HL-60 (cell line): ENCODE results near the gene APBA2.

Experiments used
- DNase-seq, 2 experiments: peaks; one replicate each; pipeline ENCODE4 v3.0.0-alpha.2; 2010 to 2020; ENCODE audit warnings: low read depth in 1 of 2, low spot score in 1 of 2
- H3K27ac ChIP-seq: fragments of 250-450 bp; sonication (Bioruptor Pico); replicated peaks from 2 replicates; pipeline ENCODE4 v1.5.1; 2020; ENCODE audit warnings: mild to moderate bottlenecking, moderate library complexity
- H3K27me3 ChIP-seq: fragments of 250-450 bp; sonication (Bioruptor Pico); 2 replicates; pipeline ENCODE4 v1.5.1; 2021; ENCODE audit warnings: mild to moderate bottlenecking, moderate library complexity; ENCODE audit not compliant: insufficient read depth, poor library complexity, severe bottlenecking
- H3K4me3 ChIP-seq: replicated peaks from 2 replicates; pipeline ENCODE4 v1.5.1; 2011; ENCODE audit warnings: mild to moderate bottlenecking, control low read depth, low read length; ENCODE audit not compliant: insufficient read depth
- GABPA ChIP-seq: IDR thresholded peaks from 2 replicates; pipeline ENCODE4 v1.6.1; 2012; ENCODE audit warnings: low read depth
- POLR2AphosphoS5 ChIP-seq: IDR thresholded peaks from 2 replicates; pipeline ENCODE4 v1.6.1; 2012; ENCODE audit warnings: low read depth
- SPI1 ChIP-seq: IDR thresholded peaks from 2 replicates; pipeline ENCODE4 v1.6.1; 2012; ENCODE audit warnings: low read depth, mild to moderate bottlenecking, borderline replicate concordance
- TF ChIP-seq, protein P1 (sequence below): IDR thresholded peaks from one replicate; pipeline ENCODE4 v1.5.1; 2011; ENCODE audit warnings: low read length, control low read depth, inconsistent platforms; ENCODE audit not compliant: insufficient read depth
- TF ChIP-seq, protein P2 (sequence below): IDR thresholded peaks from 2 replicates; pipeline ENCODE4 v1.6.1; 2012; ENCODE audit warnings: low read depth; ENCODE audit not compliant: insufficient replicate concordance

The APBA2 gene

GRCh38 chr15:29003191-29003839 lies 117.5 kb downstream of the APBA2 start:
- no peak for TF ChIP-seq POLR2AphosphoS5
- TF ChIP-seq, protein P1, sequence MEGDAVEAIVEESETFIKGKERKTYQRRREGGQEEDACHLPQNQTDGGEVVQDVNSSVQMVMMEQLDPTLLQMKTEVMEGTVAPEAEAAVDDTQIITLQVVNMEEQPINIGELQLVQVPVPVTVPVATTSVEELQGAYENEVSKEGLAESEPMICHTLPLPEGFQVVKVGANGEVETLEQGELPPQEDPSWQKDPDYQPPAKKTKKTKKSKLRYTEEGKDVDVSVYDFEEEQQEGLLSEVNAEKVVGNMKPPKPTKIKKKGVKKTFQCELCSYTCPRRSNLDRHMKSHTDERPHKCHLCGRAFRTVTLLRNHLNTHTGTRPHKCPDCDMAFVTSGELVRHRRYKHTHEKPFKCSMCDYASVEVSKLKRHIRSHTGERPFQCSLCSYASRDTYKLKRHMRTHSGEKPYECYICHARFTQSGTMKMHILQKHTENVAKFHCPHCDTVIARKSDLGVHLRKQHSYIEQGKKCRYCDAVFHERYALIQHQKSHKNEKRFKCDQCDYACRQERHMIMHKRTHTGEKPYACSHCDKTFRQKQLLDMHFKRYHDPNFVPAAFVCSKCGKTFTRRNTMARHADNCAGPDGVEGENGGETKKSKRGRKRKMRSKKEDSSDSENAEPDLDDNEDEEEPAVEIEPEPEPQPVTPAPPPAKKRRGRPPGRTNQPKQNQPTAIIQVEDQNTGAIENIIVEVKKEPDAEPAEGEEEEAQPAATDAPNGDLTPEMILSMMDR: no peak
- TF ChIP-seq, protein P2, sequence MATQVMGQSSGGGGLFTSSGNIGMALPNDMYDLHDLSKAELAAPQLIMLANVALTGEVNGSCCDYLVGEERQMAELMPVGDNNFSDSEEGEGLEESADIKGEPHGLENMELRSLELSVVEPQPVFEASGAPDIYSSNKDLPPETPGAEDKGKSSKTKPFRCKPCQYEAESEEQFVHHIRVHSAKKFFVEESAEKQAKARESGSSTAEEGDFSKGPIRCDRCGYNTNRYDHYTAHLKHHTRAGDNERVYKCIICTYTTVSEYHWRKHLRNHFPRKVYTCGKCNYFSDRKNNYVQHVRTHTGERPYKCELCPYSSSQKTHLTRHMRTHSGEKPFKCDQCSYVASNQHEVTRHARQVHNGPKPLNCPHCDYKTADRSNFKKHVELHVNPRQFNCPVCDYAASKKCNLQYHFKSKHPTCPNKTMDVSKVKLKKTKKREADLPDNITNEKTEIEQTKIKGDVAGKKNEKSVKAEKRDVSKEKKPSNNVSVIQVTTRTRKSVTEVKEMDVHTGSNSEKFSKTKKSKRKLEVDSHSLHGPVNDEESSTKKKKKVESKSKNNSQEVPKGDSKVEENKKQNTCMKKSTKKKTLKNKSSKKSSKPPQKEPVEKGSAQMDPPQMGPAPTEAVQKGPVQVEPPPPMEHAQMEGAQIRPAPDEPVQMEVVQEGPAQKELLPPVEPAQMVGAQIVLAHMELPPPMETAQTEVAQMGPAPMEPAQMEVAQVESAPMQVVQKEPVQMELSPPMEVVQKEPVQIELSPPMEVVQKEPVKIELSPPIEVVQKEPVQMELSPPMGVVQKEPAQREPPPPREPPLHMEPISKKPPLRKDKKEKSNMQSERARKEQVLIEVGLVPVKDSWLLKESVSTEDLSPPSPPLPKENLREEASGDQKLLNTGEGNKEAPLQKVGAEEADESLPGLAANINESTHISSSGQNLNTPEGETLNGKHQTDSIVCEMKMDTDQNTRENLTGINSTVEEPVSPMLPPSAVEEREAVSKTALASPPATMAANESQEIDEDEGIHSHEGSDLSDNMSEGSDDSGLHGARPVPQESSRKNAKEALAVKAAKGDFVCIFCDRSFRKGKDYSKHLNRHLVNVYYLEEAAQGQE: no peak
- TF ChIP-seq GABPA: no peak
- no peak for TF ChIP-seq SPI1
- H3K4me3 ChIP-seq: no peak overlapping the region
- no peak overlapping the region for H3K27ac ChIP-seq
- no peak for DNase-seq
- H3K27me3 ChIP-seq: no peaks in the 10 kb centered on the region

DNA sequence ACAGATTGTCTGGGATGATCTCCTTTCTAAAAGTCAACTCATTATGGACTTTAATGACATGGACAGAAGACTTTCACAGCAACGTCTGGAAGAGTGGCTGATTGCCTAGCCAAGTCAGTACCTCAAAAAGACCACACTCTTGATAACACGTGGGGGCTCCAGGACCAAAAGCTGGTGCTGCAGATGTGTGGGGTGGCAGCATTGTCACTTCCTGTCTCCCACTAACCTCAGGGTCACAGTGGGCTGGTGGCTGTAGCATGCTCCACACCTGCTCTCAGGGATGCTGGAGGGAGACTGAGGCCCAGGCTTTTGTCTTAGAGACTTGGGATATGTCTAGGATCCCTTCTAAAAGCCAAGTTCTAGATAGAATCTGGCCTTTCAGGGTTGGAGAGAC lies 118.1 kb downstream of the APBA2 start:
- DNase-seq: no peak
- Histone ChIP-seq H3K4me3 (no peak overlapping the region), H3K27ac (no peak overlapping the region), H3K27me3 (no peaks in the 10 kb centered on the region)
- TF ChIP-seq POLR2AphosphoS5 (no peak), GABPA (no peak), SPI1 (no peak)
- TF ChIP-seq, protein P1: no peak
- TF ChIP-seq, protein P2: no peak

DNA sequence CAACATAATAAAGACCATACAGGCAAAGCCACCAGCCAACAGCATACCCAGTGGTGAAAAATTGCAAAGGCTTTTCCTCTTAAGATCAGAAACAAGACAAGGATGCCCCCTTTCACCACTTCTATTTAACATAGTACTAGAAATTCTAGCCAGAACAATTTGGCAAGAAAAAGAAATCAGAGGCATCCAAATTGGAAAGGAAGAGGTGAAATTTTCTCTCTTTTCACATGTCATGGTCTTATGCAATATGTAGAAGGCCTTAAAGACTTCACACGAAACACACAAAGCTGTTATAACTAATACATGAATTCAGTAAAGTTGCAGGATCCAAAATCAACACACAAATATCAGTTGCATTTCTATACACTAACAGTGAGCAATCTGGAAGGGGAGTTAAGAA lies 120.2 kb downstream of the APBA2 start:
- Histone ChIP-seq H3K27ac (no peak overlapping the region), H3K4me3 (no peak overlapping the region), H3K27me3 (no peaks in the 10 kb centered on the region)
- no peak for TF ChIP-seq GABPA
- no peak for TF ChIP-seq SPI1
- DNase-seq: no peak

- Histone ChIP-seq H3K27me3 (no peaks in the 10 kb centered on the region), H3K4me3 (no peak overlapping the region), H3K27ac (no peak overlapping the region)
- TF ChIP-seq GABPA (no peak), SPI1 (no peak), POLR2AphosphoS5 (no peak)
- TF ChIP-seq, protein P2: no peak
- TF ChIP-seq, protein P1: no peak
- no peak for DNase-seq
Observed at GRCh38 chr15:29008846-29009245, 123.1 kb downstream of the APBA2 start.
